MCF 10A (cell line): Measurements from ENCODE around the gene ARSG. TPM values are rescaled to one million over a fixed set of nuclear protein-coding genes. Genes with fewer than 3 reads are reported as not detected.

Experiments used
- BruUV-seq: library from RNA; stranded (reverse); fragments of 400-500 nt; replicated peaks from 2 replicates; lab custom pipeline; 2021; lab: Mats Ljungman, UMichigan
- CTCF ChIA-PET: fragments of 300-600 bp; sonication (Branson Sonifier 250); formaldehyde crosslinking; extraction: SDS; loops from one replicate; lab custom pipeline; 2021; ENCODE audit warnings: antibody characterized with exemption, inconsistent platforms; lab: Yijun Ruan, JAX
- POLR2A ChIA-PET: fragments of 300-600, 350-650 bp; sonication (Branson Sonifier 250); formaldehyde crosslinking; extraction: SDS; loops from one replicate; lab custom pipeline; 2020; ENCODE audit warnings: antibody characterized with exemption, inconsistent platforms; lab: Yijun Ruan, JAX
- DNase-seq: peaks from one replicate; pipeline ENCODE4 v3.0.0-alpha.2; 2018; ENCODE audit not compliant: unreplicated experiment
- H3K27ac Mint-ChIP-seq: one replicate; pipeline ENCODE4 v1.8.0; 2022; ENCODE audit warnings: mild to moderate bottlenecking, low read depth, mixed read lengths; ENCODE audit not compliant: unreplicated experiment
- H3K27me3 Mint-ChIP-seq: one replicate; pipeline ENCODE4 v1.8.0; 2022; ENCODE audit warnings: mixed read lengths; ENCODE audit not compliant: insufficient read depth, unreplicated experiment
- H3K36me3 Mint-ChIP-seq: one replicate; pipeline ENCODE4 v1.8.0; 2022; ENCODE audit warnings: mild to moderate bottlenecking, moderate library complexity, mixed read lengths; ENCODE audit not compliant: insufficient read depth, unreplicated experiment
- H3K4me1 Mint-ChIP-seq: one replicate; pipeline ENCODE4 v1.8.0; 2022; ENCODE audit warnings: mixed read lengths; ENCODE audit not compliant: insufficient read depth, unreplicated experiment
- H3K4me3 Mint-ChIP-seq: one replicate; pipeline ENCODE4 v1.8.0; 2022; ENCODE audit warnings: mild to moderate bottlenecking, moderate library complexity, mixed read lengths; ENCODE audit not compliant: unreplicated experiment
- H3K9me3 Mint-ChIP-seq: one replicate; pipeline ENCODE4 v1.8.0; 2022; ENCODE audit warnings: mixed read lengths; ENCODE audit not compliant: unreplicated experiment
- intact Hi-C: fragments of 100-400 bp; cut with micrococcal nuclease; formaldehyde crosslinking; loops from 2 replicates; pipeline ENCODE4 v1.14.1; 2022
- total RNA-seq: library from RNA; stranded (reverse); gene quantifications from 2 replicates; pipeline ENCODE4 v1.2.3, GENCODE V29; 2022
- TF ChIP-seq, protein P1 (sequence below): fragments of 200-600 bp; IDR thresholded peaks from one replicate; pipeline ENCODE4 v1.8.0; 2022; ENCODE audit warnings: antibody characterized with exemption, mild to moderate bottlenecking; ENCODE audit not compliant: unreplicated experiment

ARSG gene
- total RNA-seq, 1 experiment from 2014 or later = 5.9 TPM

DNA sequence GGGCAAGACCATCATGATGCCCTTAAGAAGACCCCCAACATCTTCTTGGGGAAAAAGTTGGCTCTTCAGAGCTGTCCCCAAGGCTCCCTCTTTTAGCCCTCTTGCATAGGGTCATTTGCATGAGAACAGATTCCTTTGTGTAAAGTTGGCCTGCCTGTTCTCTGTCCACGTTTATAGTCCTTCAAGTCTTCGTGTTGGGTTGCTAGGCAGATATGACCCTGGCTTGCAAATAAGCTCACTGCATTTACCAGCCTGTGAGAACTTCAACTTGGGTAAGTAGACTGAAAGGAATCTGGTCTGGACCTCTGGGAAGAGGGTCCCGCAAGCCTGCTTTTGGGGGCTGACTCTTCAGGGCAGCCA lies 2.9 kb downstream of the ARSG start:
- TF ChIP-seq, protein P1, sequence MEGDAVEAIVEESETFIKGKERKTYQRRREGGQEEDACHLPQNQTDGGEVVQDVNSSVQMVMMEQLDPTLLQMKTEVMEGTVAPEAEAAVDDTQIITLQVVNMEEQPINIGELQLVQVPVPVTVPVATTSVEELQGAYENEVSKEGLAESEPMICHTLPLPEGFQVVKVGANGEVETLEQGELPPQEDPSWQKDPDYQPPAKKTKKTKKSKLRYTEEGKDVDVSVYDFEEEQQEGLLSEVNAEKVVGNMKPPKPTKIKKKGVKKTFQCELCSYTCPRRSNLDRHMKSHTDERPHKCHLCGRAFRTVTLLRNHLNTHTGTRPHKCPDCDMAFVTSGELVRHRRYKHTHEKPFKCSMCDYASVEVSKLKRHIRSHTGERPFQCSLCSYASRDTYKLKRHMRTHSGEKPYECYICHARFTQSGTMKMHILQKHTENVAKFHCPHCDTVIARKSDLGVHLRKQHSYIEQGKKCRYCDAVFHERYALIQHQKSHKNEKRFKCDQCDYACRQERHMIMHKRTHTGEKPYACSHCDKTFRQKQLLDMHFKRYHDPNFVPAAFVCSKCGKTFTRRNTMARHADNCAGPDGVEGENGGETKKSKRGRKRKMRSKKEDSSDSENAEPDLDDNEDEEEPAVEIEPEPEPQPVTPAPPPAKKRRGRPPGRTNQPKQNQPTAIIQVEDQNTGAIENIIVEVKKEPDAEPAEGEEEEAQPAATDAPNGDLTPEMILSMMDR = no peak
- no peak overlapping the region for H3K27ac Mint-ChIP-seq
- DNase-seq = no peak
- H3K9me3 Mint-ChIP-seq = no peaks in the 10 kb centered on the region
- no peak overlapping the region for H3K4me3 Mint-ChIP-seq
- peaks cover 6% of the 10 kb centered on the region for H3K36me3 Mint-ChIP-seq
- H3K27me3 Mint-ChIP-seq = no peaks in the 10 kb centered on the region
- BruUV-seq = no TSS peak
- no peaks in the 10 kb centered on the region for H3K4me1 Mint-ChIP-seq
- POLR2A ChIA-PET = no interaction called here
- intact Hi-C loops = loop anchor here (5.0 kb wide), 1 partner anchor 88 kb away; no protein-coding TSS in a partner anchor
- CTCF ChIA-PET = interaction anchor here (0.9 to 1.2 kb wide), 2 partner anchors 31 to 170 kb away, joined by 3 to 4 read pairs; no protein-coding TSS in a partner anchor

DNA sequence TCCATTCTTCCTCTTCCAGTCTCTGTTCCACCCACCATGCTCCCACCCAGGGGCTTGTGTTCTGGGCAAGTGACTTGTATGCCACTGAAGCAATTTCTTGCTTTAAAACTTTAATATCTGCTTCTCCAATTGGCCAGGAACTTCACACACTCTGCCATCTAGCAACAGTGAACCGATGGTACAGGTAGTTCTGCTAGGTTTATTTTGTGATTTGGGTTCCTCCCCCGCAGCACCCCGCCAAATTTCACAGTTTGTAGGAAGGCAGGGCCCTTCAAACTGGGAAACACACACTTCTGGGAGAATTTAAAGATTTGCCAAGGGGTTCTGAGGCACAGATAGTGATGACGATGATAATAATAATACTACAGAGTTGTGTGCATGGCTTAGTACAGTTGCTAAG lies 3.3 kb downstream of the ARSG start:
- Mint-ChIP-seq H3K4me1 (no peaks in the 10 kb centered on the region), H3K27me3 (no peaks in the 10 kb centered on the region), H3K9me3 (no peaks in the 10 kb centered on the region), H3K36me3 (peaks cover 6% of the 10 kb centered on the region), H3K4me3 (no peak overlapping the region), H3K27ac (no peak overlapping the region)
- DNase-seq = no peak
- BruUV-seq = no TSS peak
- intact Hi-C loops = loop anchor here (5.0 kb wide), 1 partner anchor 88 kb away; no protein-coding TSS in a partner anchor
- ChIA-PET POLR2A (no interaction called here), CTCF (interaction anchor here (1.2 kb wide), 1 partner anchor 32 kb away, joined by 3 read pairs; no protein-coding TSS in a partner anchor)
- TF ChIP-seq, protein P1 = no peak

DNA sequence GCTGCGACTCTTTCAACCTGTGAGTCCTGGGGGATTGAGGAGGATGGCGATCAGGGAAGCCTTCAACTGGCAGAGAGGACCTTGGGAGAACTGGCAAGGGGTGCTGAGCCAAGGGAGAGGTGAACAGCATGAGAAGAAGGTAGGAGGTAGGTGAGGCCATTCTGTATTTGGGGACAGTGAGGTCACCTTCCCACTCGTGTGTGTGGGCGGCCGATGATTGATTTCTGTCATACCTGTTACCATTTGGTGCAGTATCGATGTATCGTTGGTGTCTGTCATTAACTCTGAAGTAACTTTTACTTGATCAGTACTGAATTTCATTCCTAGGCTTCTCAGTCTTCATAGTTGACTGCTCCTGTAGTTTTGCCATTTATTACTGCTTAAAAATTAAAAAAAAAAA lies 3.8 kb downstream of the ARSG start:
- ChIA-PET POLR2A (no interaction called here), CTCF (no interaction called here)
- Mint-ChIP-seq H3K4me1 (no peaks in the 10 kb centered on the region), H3K9me3 (no peaks in the 10 kb centered on the region), H3K27ac (no peak overlapping the region), H3K36me3 (peaks cover 6% of the 10 kb centered on the region), H3K4me3 (no peak overlapping the region), H3K27me3 (no peaks in the 10 kb centered on the region)
- TF ChIP-seq, protein P1 = no peak
- intact Hi-C loops = no loop called here
- DNase-seq = no peak
- no TSS peak for BruUV-seq

DNA sequence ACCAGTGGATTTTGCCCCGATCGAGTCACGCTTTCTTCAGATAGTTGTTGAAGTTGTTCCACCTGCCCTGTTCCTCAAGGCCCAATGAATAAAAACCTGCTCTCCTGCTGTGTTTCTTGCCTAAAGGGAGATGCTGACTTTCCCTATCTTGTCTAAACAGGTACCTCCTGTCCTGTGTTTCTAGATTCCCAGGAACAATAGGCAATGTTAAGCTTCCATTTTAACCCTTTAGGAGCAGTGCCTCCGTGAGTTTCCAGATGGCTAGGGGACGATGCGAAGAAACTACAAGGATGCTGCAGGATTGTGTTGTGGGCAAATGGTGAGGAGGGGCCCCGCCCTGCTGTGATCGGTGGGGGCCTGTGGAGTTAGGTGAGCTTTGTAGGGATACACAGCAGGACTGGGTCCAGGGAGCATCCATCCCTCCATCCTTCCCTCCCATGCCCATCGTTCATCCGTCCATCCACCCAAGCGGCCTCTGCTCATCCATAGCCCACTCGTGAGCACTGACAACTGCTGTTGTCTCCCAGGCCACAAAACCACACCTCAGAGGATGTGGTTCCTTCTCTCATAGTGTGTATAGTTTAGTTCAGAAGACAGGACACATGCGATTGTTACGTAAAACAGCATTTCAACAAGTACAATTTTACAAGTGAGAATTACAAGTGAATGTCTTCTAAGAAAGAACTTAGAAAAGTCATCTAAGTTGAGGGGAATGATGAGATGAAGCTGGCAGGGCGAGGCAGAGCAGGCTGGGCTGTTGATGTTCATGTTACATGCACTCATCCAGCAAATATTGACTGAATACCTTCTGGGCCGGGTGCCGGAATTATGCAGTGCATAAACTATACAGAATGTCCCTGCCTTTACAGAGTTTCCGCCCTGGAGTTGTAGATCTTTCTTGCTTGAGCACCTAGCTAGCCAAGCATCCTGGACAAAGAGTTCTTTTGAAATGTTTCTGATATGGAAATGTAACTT lies 5.2 kb downstream of the ARSG start:
- no TSS peak for BruUV-seq
- Mint-ChIP-seq H3K36me3 (peaks cover 6% of the 10 kb centered on the region), H3K27ac (no peak overlapping the region), H3K9me3 (no peaks in the 10 kb centered on the region), H3K27me3 (no peaks in the 10 kb centered on the region), H3K4me3 (no peak overlapping the region), H3K4me1 (no peaks in the 10 kb centered on the region)
- POLR2A ChIA-PET = no interaction called here
- TF ChIP-seq, protein P1 = no peak
- DNase-seq = no peak
- intact Hi-C loops = no loop called here
- CTCF ChIA-PET = no interaction called here
